ENCODE measurements around the gene LHFPL5.

GRCh38 chr6:35810971-35811698 lies 6.0 kb downstream of the LHFPL5 start:
- TF ChIP-seq EZH2 (IDR thresholded peaks at IDR 0.05; ENCODE audit: low read depth, unreplicated experiment): no peak
- no peak for TF ChIP-seq CTCF (conservative IDR thresholded peaks at IDR 0.05; ENCODE audit: low read depth in 2 of 2)
- TF ChIP-seq POLR2AphosphoS5 (IDR thresholded peaks at IDR 0.05; ENCODE audit: low read depth): no peak
- no peak for TF ChIP-seq ZNF114 (CRISPR knock-in tag; IDR thresholded peaks at IDR 0.05)
- TF ChIP-seq EZH2phosphoT487 (IDR thresholded peaks at IDR 0.05; ENCODE audit: unreplicated experiment): no peak
- TF ChIP-seq REST (IDR thresholded peaks at IDR 0.05; ENCODE audit: unreplicated experiment): no peak
- TF ChIP-seq JUNB (IDR thresholded peaks at IDR 0.05; ENCODE audit: unreplicated experiment): no peak
